ENCODE measurements around the gene PER3.

PER3 gene

DNA sequence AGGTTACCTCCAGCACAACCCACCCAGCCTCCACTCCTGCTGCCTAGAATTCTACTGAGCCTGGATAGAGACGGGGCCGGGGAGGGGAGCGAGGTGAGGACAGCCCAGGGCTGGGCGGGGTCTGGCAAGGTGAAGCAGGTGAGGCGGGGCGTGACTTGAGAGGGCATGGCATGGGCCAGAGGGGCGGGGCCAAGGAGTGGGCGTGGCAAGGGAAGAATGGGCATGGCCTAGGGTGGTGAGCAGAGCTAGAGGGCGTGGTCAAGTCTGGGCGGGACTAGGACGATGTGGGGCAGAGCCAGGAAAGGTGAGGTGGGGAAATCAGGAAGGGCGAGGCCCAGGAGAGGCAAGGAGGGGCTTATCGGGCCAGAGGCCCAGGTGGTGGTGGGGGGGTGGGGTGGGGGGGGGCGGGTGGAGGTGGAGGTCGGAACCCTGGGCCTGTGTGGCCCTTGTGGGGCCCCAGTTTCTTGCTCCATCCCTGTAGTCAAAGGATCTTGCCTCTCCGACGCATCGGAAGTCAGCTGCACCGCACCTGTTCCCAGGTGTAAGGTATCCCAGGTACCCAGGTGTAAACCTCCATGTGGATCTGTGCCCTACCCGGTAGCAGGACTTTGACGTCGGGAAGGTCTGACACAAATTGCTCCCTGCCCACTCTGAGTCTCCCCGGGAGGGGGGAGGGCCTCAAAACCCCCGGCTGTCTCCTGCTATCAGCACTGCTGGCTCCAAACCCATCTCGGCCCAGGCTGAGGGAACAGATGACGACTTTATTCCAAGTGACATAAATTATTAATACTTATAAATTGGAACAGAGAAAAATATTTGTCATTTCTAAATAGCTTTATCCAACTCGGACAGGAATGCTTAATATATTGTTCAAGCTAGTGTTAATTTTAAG is 101.7 kb downstream of the PER3 start:
- no peak for DNase-seq
- no peaks in the 10 kb centered on the region for H3K27me3 ChIP-seq (replicated peaks; ENCODE audit: control insufficient read depth, insufficient read depth, low read length, poor library complexity, severe bottlenecking)
- H3K4me1 ChIP-seq (ENCODE audit: control insufficient read depth, insufficient read depth, low read length, poor library complexity, severe bottlenecking), result no peaks in the 10 kb centered on the region

GRCh38 chr1:7886405-7886745 is 102.3 kb downstream of the PER3 start:
- DNase-seq, result no peak
- no peaks in the 10 kb centered on the region for H3K9me3 ChIP-seq (ENCODE audit: control insufficient read depth, low read length)
- no peaks in the 10 kb centered on the region for H3K27me3 ChIP-seq (replicated peaks; ENCODE audit: control insufficient read depth, insufficient read depth, low read length, poor library complexity, severe bottlenecking)
- no peaks in the 10 kb centered on the region for H3K36me3 ChIP-seq (ENCODE audit: control insufficient read depth, insufficient read depth, low read length)
- H3K4me3 ChIP-seq (ENCODE audit: insufficient read depth, low read depth, low read length, poor library complexity, severe bottlenecking), result no peak overlapping the region
- H3K27ac ChIP-seq (ENCODE audit: insufficient read depth, low read length, poor library complexity, severe bottlenecking), result no peak overlapping the region
- H3K4me1 ChIP-seq (ENCODE audit: control insufficient read depth, insufficient read depth, low read length, poor library complexity, severe bottlenecking), result no peaks in the 10 kb centered on the region

More for the DNA sequence above, 101.7 kb downstream of the PER3 start:
- H3K4me3 ChIP-seq (ENCODE audit: insufficient read depth, low read depth, low read length, poor library complexity, severe bottlenecking), result no peak overlapping the region
- no peaks in the 10 kb centered on the region for H3K9me3 ChIP-seq (ENCODE audit: control insufficient read depth, low read length)
- no peak overlapping the region for H3K27ac ChIP-seq (ENCODE audit: insufficient read depth, low read length, poor library complexity, severe bottlenecking)
- no peaks in the 10 kb centered on the region for H3K36me3 ChIP-seq (ENCODE audit: control insufficient read depth, insufficient read depth, low read length)

DNA sequence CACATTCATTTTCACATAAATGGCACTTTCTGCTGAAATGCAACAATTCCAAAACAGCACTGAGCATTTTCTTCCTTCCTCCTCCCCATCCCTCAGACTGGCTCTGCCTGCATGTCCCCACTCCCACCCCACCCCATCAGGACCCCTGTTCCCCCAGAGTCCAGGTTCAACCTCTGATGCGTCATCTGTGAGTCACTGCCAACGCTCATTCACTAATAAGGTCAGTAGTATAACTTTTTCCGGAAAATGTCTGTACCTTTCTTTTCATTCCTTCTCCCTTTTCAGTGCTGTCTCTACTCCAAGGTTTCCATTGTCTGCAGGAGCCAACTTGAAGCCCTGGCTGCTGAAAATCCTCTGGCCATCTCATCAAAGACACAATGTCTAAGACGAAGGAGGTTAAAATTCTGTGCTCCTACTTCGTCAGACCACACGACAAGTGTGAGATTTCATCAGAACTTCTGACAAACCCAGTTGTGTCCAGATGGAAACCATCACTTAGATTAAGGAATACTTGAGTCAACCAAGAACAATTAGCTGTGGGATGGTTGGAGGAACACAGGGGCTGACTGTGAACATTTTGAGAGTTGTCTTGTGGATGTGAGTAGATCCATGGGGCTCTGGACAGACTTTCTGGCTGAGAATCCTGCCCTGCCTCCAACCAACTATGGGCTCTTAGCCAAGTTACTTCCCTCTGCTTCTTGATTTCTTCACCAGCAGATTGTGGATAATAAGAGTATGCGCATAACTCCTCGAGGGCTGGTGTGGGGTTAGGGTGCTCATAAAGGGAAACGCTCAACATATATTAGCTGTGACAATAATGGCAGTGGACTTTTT is 104.4 kb downstream of the PER3 start:
- Histone ChIP-seq H3K27me3 (replicated peaks; ENCODE audit: control insufficient read depth, insufficient read depth, low read length, poor library complexity, severe bottlenecking) (no peaks in the 10 kb centered on the region), H3K4me3 (ENCODE audit: insufficient read depth, low read depth, low read length, poor library complexity, severe bottlenecking) (no peak overlapping the region), H3K27ac (ENCODE audit: insufficient read depth, low read length, poor library complexity, severe bottlenecking) (no peak overlapping the region), H3K36me3 (ENCODE audit: control insufficient read depth, insufficient read depth, low read length) (no peaks in the 10 kb centered on the region), H3K9me3 (ENCODE audit: control insufficient read depth, low read length) (no peaks in the 10 kb centered on the region), H3K4me1 (ENCODE audit: control insufficient read depth, insufficient read depth, low read length, poor library complexity, severe bottlenecking) (no peaks in the 10 kb centered on the region)
- DNase-seq, result no peak

GRCh38 chr1:7890853-7891252 is 106.8 kb downstream of the PER3 start:
- Histone ChIP-seq H3K27me3 (replicated peaks; ENCODE audit: control insufficient read depth, insufficient read depth, low read length, poor library complexity, severe bottlenecking) (no peaks in the 10 kb centered on the region), H3K9me3 (ENCODE audit: control insufficient read depth, low read length) (no peaks in the 10 kb centered on the region), H3K36me3 (ENCODE audit: control insufficient read depth, insufficient read depth, low read length) (no peaks in the 10 kb centered on the region), H3K4me1 (ENCODE audit: control insufficient read depth, insufficient read depth, low read length, poor library complexity, severe bottlenecking) (no peaks in the 10 kb centered on the region), H3K27ac (ENCODE audit: insufficient read depth, low read length, poor library complexity, severe bottlenecking) (no peak overlapping the region), H3K4me3 (ENCODE audit: insufficient read depth, low read depth, low read length, poor library complexity, severe bottlenecking) (no peak overlapping the region)
- DNase-seq, result no peak

GRCh38 chr1:7891804-7892203 is 107.7 kb downstream of the PER3 start:
- no peak for DNase-seq

DNA sequence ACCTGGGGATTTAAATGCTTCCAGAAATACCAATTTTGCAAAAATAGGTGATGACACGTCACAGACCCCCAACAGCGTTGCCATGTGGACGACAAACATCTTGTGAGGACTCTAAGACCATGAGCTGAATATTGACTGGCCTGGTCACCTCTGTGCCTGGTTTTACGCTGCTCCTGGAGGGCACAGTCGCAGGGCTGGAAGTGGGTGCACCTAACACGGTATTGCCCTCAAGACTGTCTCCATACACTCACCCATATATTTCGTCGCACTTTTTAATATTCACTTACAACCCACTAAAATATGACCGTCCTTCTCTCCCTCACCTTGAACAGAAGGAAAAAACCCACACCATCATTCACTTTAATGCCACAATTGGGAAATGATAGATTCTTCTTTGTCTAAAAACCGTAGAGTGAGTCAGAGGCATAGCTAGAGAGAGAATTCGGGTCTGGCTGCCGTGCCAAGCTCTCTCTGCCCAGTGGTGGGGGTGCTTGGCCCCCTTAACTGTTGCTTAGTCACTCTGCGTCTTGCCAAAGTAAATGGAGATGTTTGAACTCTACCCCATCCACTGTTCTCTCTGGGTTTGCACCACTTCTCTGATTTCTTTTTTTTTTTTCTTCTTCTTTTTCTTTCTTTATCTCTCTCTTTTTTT is 109.6 kb downstream of the PER3 start:
- no peaks in the 10 kb centered on the region for H3K4me1 ChIP-seq (ENCODE audit: control insufficient read depth, insufficient read depth, low read length, poor library complexity, severe bottlenecking)
- H3K36me3 ChIP-seq (ENCODE audit: control insufficient read depth, insufficient read depth, low read length), result no peaks in the 10 kb centered on the region
- H3K4me3 ChIP-seq (ENCODE audit: insufficient read depth, low read depth, low read length, poor library complexity, severe bottlenecking), result no peak overlapping the region
- DNase-seq, result no peak
- H3K27ac ChIP-seq (ENCODE audit: insufficient read depth, low read length, poor library complexity, severe bottlenecking), result no peak overlapping the region
- no peaks in the 10 kb centered on the region for H3K27me3 ChIP-seq (replicated peaks; ENCODE audit: control insufficient read depth, insufficient read depth, low read length, poor library complexity, severe bottlenecking)
- H3K9me3 ChIP-seq (ENCODE audit: control insufficient read depth, low read length), result no peaks in the 10 kb centered on the region

More at GRCh38 chr1:7891804-7892203, 107.7 kb downstream of the PER3 start:
- H3K27me3 ChIP-seq (replicated peaks; ENCODE audit: control insufficient read depth, insufficient read depth, low read length, poor library complexity, severe bottlenecking), result no peaks in the 10 kb centered on the region
- H3K4me3 ChIP-seq (ENCODE audit: insufficient read depth, low read depth, low read length, poor library complexity, severe bottlenecking), result no peak overlapping the region
- no peaks in the 10 kb centered on the region for H3K9me3 ChIP-seq (ENCODE audit: control insufficient read depth, low read length)
- no peaks in the 10 kb centered on the region for H3K36me3 ChIP-seq (ENCODE audit: control insufficient read depth, insufficient read depth, low read length)
- no peak overlapping the region for H3K27ac ChIP-seq (ENCODE audit: insufficient read depth, low read length, poor library complexity, severe bottlenecking)
- no peaks in the 10 kb centered on the region for H3K4me1 ChIP-seq (ENCODE audit: control insufficient read depth, insufficient read depth, low read length, poor library complexity, severe bottlenecking)
